H1 (cell line): ENCODE results near the gene RAB5B. TPM values are rescaled to one million over a fixed set of nuclear protein-coding genes. Genes with fewer than 3 reads are reported as not detected.

Experiments used
- CTCF ChIA-PET: fragments of 300-600 bp; sonication (Branson Sonifier 250); formaldehyde crosslinking; loops from one replicate; lab custom pipeline; 2021; ENCODE audit not compliant: partially characterized antibody; lab: Charles Lee
- POLR2A ChIA-PET: fragments of 300-600 bp; sonication (Branson Sonifier 250); formaldehyde crosslinking; loops from one replicate; lab custom pipeline; 2021; ENCODE audit warnings: inconsistent platforms; ENCODE audit not compliant: partially characterized antibody; lab: Charles Lee
- DNase-seq, 2 experiments: peaks; one replicate each; pipeline versions ENCODE4 v3.0.0 to v3.0.0-alpha.2; 2010 to 2022; ENCODE audit warnings: low spot score in 2 of 2, low read depth in 1 of 2, mixed read lengths in 1 of 2
- FAIRE-seq: peaks from 2 replicates; lab custom pipeline; 2011; peaks lifted over from hg19 to GRCh38; lab: Jason Lieb, UNC
- H2AFZ ChIP-seq: 2 replicates; pipeline ENCODE4 v1.8.1; 2012; ENCODE audit warnings: low read length, inconsistent platforms
- H2AK5ac ChIP-seq: 2 replicates; pipeline ENCODE4 v1.6.1; 2013; ENCODE audit warnings: low read depth, low read length
- H2BK120ac ChIP-seq: replicated peaks from 2 replicates; pipeline ENCODE3; 2013; ENCODE audit warnings: low read depth, low read length, inconsistent platforms
- H2BK12ac ChIP-seq: 2 replicates; pipeline ENCODE4 v1.6.1; 2013; ENCODE audit warnings: low read depth, low read length
- H2BK15ac ChIP-seq: 2 replicates; pipeline ENCODE4 v1.6.1; 2013; ENCODE audit warnings: low read length
- H2BK20ac ChIP-seq: 2 replicates; pipeline ENCODE4 v1.6.1; 2013; ENCODE audit warnings: low read length
- H2BK5ac ChIP-seq: 2 replicates; pipeline ENCODE4 v1.6.1; 2013; ENCODE audit warnings: low read depth, low read length
- H3K14ac ChIP-seq: 2 replicates; pipeline ENCODE4 v1.6.1; 2013; ENCODE audit warnings: inconsistent platforms; ENCODE audit not compliant: insufficient read length
- H3K18ac ChIP-seq: 2 replicates; pipeline ENCODE4 v1.6.1; 2013; ENCODE audit warnings: low read length; ENCODE audit errors: extremely low read depth
- H3K23ac ChIP-seq: 2 replicates; pipeline ENCODE4 v1.6.1; 2013; ENCODE audit warnings: inconsistent platforms; ENCODE audit not compliant: insufficient read length
- H3K23me2 ChIP-seq: 2 replicates; pipeline ENCODE4 v1.6.1; 2013; ENCODE audit warnings: low read depth, low read length
- H3K27ac ChIP-seq: 2 replicates; pipeline ENCODE4 v1.6.1; 2011; ENCODE audit warnings: low read depth, low read length, inconsistent platforms
- H3K27me3 ChIP-seq, 4 experiments: replicated peaks in 1 of 4; 1 replicate in 1 of 4; 2 replicates in 3 of 4; pipeline versions ENCODE4 v1.6.1 to v1.8.1; 2011 to 2013; ENCODE audit warnings: low read length in 3 of 4, mild to moderate bottlenecking in 3 of 4, inconsistent platforms in 2 of 4, mixed read lengths in 2 of 4, moderate library complexity in 1 of 4; ENCODE audit not compliant: control insufficient read depth in 3 of 4, insufficient read depth in 3 of 4; ENCODE audit errors: extremely low read depth in 1 of 4
- H3K36me3 ChIP-seq, 4 experiments: 2 replicates each; pipeline versions ENCODE4 v1.6.1 to v1.8.1; 2011 to 2013; ENCODE audit warnings: mild to moderate bottlenecking in 4 of 4, low read length in 3 of 4, moderate library complexity in 2 of 4, control low read depth in 1 of 4, inconsistent platforms in 1 of 4; ENCODE audit not compliant: insufficient read depth in 4 of 4, control insufficient read depth in 2 of 4
- H3K4ac ChIP-seq: replicated peaks from 2 replicates; pipeline ENCODE3; 2013; ENCODE audit warnings: low read length, low read depth, mixed read lengths, inconsistent platforms; ENCODE audit not compliant: insufficient read length
- H3K4me1 ChIP-seq, 4 experiments: replicated peaks in 1 of 4; 1 replicate in 1 of 4; 2 replicates in 3 of 4; pipeline versions ENCODE4 v1.6.1 to v1.8.1; 2011 to 2013; ENCODE audit warnings: low read length in 3 of 4, inconsistent platforms in 2 of 4, mixed read lengths in 1 of 4; ENCODE audit not compliant: insufficient read depth in 4 of 4, control insufficient read depth in 3 of 4
- H3K4me2 ChIP-seq, 2 experiments: 2 replicates each; pipeline versions ENCODE4 v1.6.1 to v1.8.1; 2011 to 2013; ENCODE audit warnings: low read depth in 2 of 2, low read length in 2 of 2, control low read depth in 1 of 2, inconsistent platforms in 1 of 2, mild to moderate bottlenecking in 1 of 2; ENCODE audit not compliant: insufficient read depth in 1 of 2
- H3K4me3 ChIP-seq, 4 experiments: fragments of 200-600, 300-600 bp in 1 of 4; sonication (generic), shearing (Covaris generic), sonication (Bioruptor Twin) in 1 of 4; 2 replicates each; pipeline versions ENCODE4 v1.5.1 to v1.8.1; 2011 to 2016; ENCODE audit warnings: low read length in 4 of 4, low read depth in 3 of 4, control low read depth in 2 of 4, inconsistent platforms in 2 of 4, mild to moderate bottlenecking in 2 of 4, mixed read lengths in 1 of 4, moderate library complexity in 1 of 4; ENCODE audit not compliant: insufficient read depth in 2 of 4; ENCODE audit errors: extremely low read depth in 1 of 4
- H3K56ac ChIP-seq: replicated peaks from 2 replicates; pipeline ENCODE3; 2013; ENCODE audit warnings: low read depth, mild to moderate bottlenecking, mixed read lengths, low read length, inconsistent platforms; ENCODE audit not compliant: insufficient read length
- H3K79me1 ChIP-seq: 2 replicates; pipeline ENCODE4 v1.6.1; 2013; ENCODE audit warnings: low read depth, low read length, control low read depth
- H3K79me2 ChIP-seq, 2 experiments: 2 replicates each; pipeline versions ENCODE4 v1.6.1 to v1.8.1; 2012 to 2013; ENCODE audit warnings: low read length in 2 of 2, mild to moderate bottlenecking in 2 of 2, inconsistent platforms in 1 of 2; ENCODE audit not compliant: insufficient read depth in 2 of 2, control insufficient read depth in 1 of 2
- H3K9ac ChIP-seq, 4 experiments: replicated peaks in 1 of 4; 1 replicate in 1 of 4; 2 replicates in 3 of 4; pipeline versions ENCODE4 v1.6.1 to v1.8.1; 2011 to 2013; ENCODE audit warnings: low read depth in 3 of 4, low read length in 3 of 4, control low read depth in 2 of 4, mild to moderate bottlenecking in 2 of 4, moderate library complexity in 2 of 4, inconsistent platforms in 1 of 4; ENCODE audit errors: extremely low read depth in 1 of 4
- H3K9me3 ChIP-seq, 2 experiments: 2 replicates each; pipeline versions ENCODE4 v1.6.1 to v1.8.1; 2012 to 2013; ENCODE audit warnings: mild to moderate bottlenecking in 2 of 2, moderate library complexity in 2 of 2, control low read depth in 1 of 2, inconsistent platforms in 1 of 2, low read depth in 1 of 2, low read length in 1 of 2, mixed read lengths in 1 of 2; ENCODE audit not compliant: insufficient read depth in 2 of 2
- H4K20me1 ChIP-seq, 2 experiments: replicated peaks in 1 of 2; 2 replicates each; pipeline versions ENCODE3 to v1.8.1; 2011 to 2013; ENCODE audit warnings: inconsistent platforms in 2 of 2, low read length in 2 of 2, mild to moderate bottlenecking in 1 of 2; ENCODE audit not compliant: insufficient read depth in 2 of 2, control insufficient read depth in 1 of 2
- H4K5ac ChIP-seq: 2 replicates; pipeline ENCODE4 v1.6.1; 2013; ENCODE audit warnings: low read length, low read depth, mixed read lengths, inconsistent platforms; ENCODE audit not compliant: insufficient read length
- H4K8ac ChIP-seq: 2 replicates; pipeline ENCODE4 v1.8.0; 2013; ENCODE audit warnings: mild to moderate bottlenecking, moderate library complexity, low read length, inconsistent platforms; ENCODE audit not compliant: insufficient read depth; ENCODE audit errors: extremely low read depth
- H4K91ac ChIP-seq: replicated peaks from 2 replicates; pipeline ENCODE3; 2013; ENCODE audit warnings: low read length, mixed read lengths, inconsistent platforms; ENCODE audit not compliant: insufficient read length
- ASH2L ChIP-seq: fragments of 200-600, 300-600 bp; sonication (generic); IDR thresholded peaks from one replicate; pipeline ENCODE4 v1.7.1; 2017; ENCODE audit warnings: low read length
- ATF3 ChIP-seq: IDR thresholded peaks from 2 replicates; pipeline ENCODE4 v1.6.1; 2011; ENCODE audit warnings: low read depth, mild to moderate bottlenecking, low read length; ENCODE audit not compliant: insufficient read depth
- BACH1 ChIP-seq: IDR thresholded peaks from 2 replicates; pipeline ENCODE4 v1.6.1; 2012; ENCODE audit warnings: low read length, improper control_type of control experiment
- EP300 ChIP-seq, 2 experiments: IDR thresholded peaks; 1 replicate in 1 of 2; 2 replicates in 1 of 2; pipeline ENCODE4 v1.6.1; 2011 to 2012; ENCODE audit warnings: low read depth in 2 of 2, low read length in 2 of 2, mild to moderate bottlenecking in 2 of 2, borderline replicate concordance in 1 of 2, inconsistent platforms in 1 of 2, moderate library complexity in 1 of 2
- EZH2 ChIP-seq: fragments of 200-600 bp; sonication (generic); IDR thresholded peaks from 2 replicates; pipeline ENCODE4 v1.7.1; 2012; ENCODE audit warnings: low read depth, mild to moderate bottlenecking, moderate library complexity, low read length, inconsistent platforms; ENCODE audit not compliant: severe bottlenecking
- PHF8 ChIP-seq: fragments of 200-600 bp; sonication (generic); conservative IDR thresholded peaks from 2 replicates; pipeline ENCODE4 v1.7.1; 2012; ENCODE audit warnings: low read depth, mild to moderate bottlenecking, inconsistent platforms, low read length, moderate library complexity
- RAD21 ChIP-seq, 2 experiments: IDR thresholded peaks in 1 of 2; conservative IDR thresholded peaks in 1 of 2; 2 replicates each; pipeline ENCODE4 v1.6.1; 2011; ENCODE audit warnings: low read depth in 2 of 2, low read length in 2 of 2, improper control_type of control experiment in 1 of 2, inconsistent platforms in 1 of 2, mild to moderate bottlenecking in 1 of 2, moderate library complexity in 1 of 2
- RFX5 ChIP-seq: IDR thresholded peaks from 2 replicates; pipeline ENCODE4 v1.6.1; 2011; ENCODE audit warnings: low read depth, low read length, improper control_type of control experiment, borderline replicate concordance
- RXRA ChIP-seq: IDR thresholded peaks from 2 replicates; pipeline ENCODE4 v1.6.1; 2011; ENCODE audit warnings: low read depth, mild to moderate bottlenecking, low read length, moderate library complexity; ENCODE audit not compliant: insufficient read depth
- SP1 ChIP-seq: IDR thresholded peaks from 2 replicates; pipeline ENCODE4 v1.6.1; 2011; ENCODE audit warnings: low read depth, low read length
- TBP ChIP-seq: IDR thresholded peaks from 2 replicates; pipeline ENCODE4 v1.6.1; 2011; ENCODE audit warnings: low read depth, low read length, improper control_type of control experiment
- TCF12 ChIP-seq: IDR thresholded peaks from 2 replicates; pipeline ENCODE4 v1.6.1; 2011; ENCODE audit warnings: low read depth, mild to moderate bottlenecking, low read length
- polyA plus RNA-seq, 7 experiments: library from polyadenylated mRNA; depleted of rRNA in 3 of 7; stranded (reverse) in 5 of 7; unstranded in 2 of 7; fragments of >200 nt in 5 of 7; fragments of 200-250 nt in 2 of 7; gene quantifications; 1 replicate in 5 of 7; 2 replicates in 1 of 7; 4 replicates in 1 of 7; pipeline versions ENCODE4 v1.2.1 to v1.2.3, GENCODE V29; 2011 to 2013; ENCODE audit warnings: missing spikeins in 2 of 7, mixed read lengths in 2 of 7
- total RNA-seq: library from RNA; stranded (reverse); fragmentation: NEBNext Ultra II Directional; extraction: Animal tissue kit (Norgen Biotek cat#: 25700); gene quantifications from 2 replicates; pipeline ENCODE4 v1.2.1, GENCODE V29; 2021
- TF ChIP-seq, protein P1 (sequence below): IDR thresholded peaks from 2 replicates; pipeline ENCODE4 v1.6.1; 2012; ENCODE audit warnings: inconsistent platforms

RAB5B gene
- total and polyA plus RNA-seq, 2 of the 8 experiments (the other 6 are each of a cell fraction or from before 2014, with no cell fraction given), result 56.7 to 62.4 TPM

DNA sequence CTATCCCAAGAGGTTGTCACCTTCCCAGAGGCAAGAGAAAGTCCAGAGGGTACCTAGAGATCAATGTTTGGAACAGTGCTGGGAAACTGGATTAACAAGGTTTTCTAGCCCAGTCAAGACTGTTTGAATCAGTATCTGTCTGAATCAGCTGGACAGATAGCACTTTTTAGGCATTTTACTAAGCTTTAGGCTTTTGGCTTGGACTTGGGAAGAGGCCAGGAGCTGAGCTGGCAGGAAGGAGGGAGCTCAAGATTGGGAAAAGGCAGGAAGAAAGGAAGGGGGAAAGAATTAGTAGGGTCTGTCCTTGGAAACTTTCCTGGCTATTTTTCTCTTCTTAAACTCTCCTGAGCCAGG lies 55.3 kb downstream of the RAB5B start:
- no peaks in the 10 kb centered on the region for H3K9me3 ChIP-seq
- no peak overlapping the region for H3K4ac ChIP-seq
- peaks cover 7 to 37% (median 19%) of the 10 kb centered on the region in 4 experiments; a peak in 7 of 8 replicates for H3K36me3 ChIP-seq
- H3K18ac ChIP-seq, result no peak overlapping the region
- no peaks in the 10 kb centered on the region for H3K27me3 ChIP-seq
- H3K79me2 ChIP-seq, result no peaks in the 10 kb centered on the region
- DNase-seq, result no peak
- H3K4me2 ChIP-seq, result no peak overlapping the region
- no peak overlapping the region for H3K9ac ChIP-seq
- no peak overlapping the region for H3K4me3 ChIP-seq
- no peak overlapping the region for H2BK120ac ChIP-seq
- H4K8ac ChIP-seq, result no peak overlapping the region
- no peak overlapping the region for H2BK15ac ChIP-seq
- H3K23me2 ChIP-seq, result no peaks in the 10 kb centered on the region
- no peak overlapping the region for H3K56ac ChIP-seq
- H4K20me1 ChIP-seq, result no peaks in the 10 kb centered on the region
- no peak for TF ChIP-seq EP300 (IDR thresholded peaks at IDR 0.05; ENCODE audit: borderline replicate concordance in 1 of 2, low read depth in 2 of 2, low read length in 2 of 2)
- TF ChIP-seq RFX5, result no peak
- TF ChIP-seq TCF12, result no peak
- no peak for TF ChIP-seq PHF8
- TF ChIP-seq ASH2L, result no peak
- TF ChIP-seq, protein P1, sequence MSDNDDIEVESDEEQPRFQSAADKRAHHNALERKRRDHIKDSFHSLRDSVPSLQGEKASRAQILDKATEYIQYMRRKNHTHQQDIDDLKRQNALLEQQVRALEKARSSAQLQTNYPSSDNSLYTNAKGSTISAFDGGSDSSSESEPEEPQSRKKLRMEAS, result no peak
- no peak for TF ChIP-seq RXRA
- TF ChIP-seq BACH1, result no peak
- TF ChIP-seq ATF3, result no peak
- no peak for TF ChIP-seq SP1
- no peak for TF ChIP-seq RAD21 (IDR thresholded peaks at IDR 0.05 in 1 of 2, conservative IDR thresholded peaks at IDR 0.05 in 1 of 2; ENCODE audit: low read depth in 2 of 2, low read length in 2 of 2)
- no peak for TF ChIP-seq TBP
- TF ChIP-seq EZH2, result no peak
- no peak overlapping the region for H2BK5ac ChIP-seq
- H2BK12ac ChIP-seq, result no peak overlapping the region
- H3K14ac ChIP-seq, result no peak overlapping the region
- no peak overlapping the region for H4K91ac ChIP-seq
- H3K23ac ChIP-seq, result no peak overlapping the region
- ChIA-PET POLR2A (interaction anchor here (1.1 to 2.2 kb wide), 12 partner anchors 8 to 55 kb away, joined by 3 to 12 read pairs (median 5); partner anchors contain the start of genes IKZF4, RAB5B and SUOX), CTCF (interaction anchor here (0.6 to 18.1 kb wide), 27 partner anchors 9 to 919 kb away, joined by 3 to 256 read pairs (median 4); partner anchors contain the start of genes IKZF4 and SUOX)
- FAIRE-seq, result no peak
- H2BK20ac ChIP-seq, result no peak overlapping the region
- no peak overlapping the region for H2AK5ac ChIP-seq
- no peak overlapping the region for H4K5ac ChIP-seq
- no peaks in the 10 kb centered on the region; the same call in 1 of the 2 replicates for H3K79me1 ChIP-seq
- H2AFZ ChIP-seq, result no peak overlapping the region
- H3K4me1 ChIP-seq, result no peaks in the 10 kb centered on the region
- H3K27ac ChIP-seq, result no peak overlapping the region
